ENCODE measurements around the gene GABRQ. TPM values are rescaled to one million over a fixed set of nuclear protein-coding genes. Genes with fewer than 3 reads are reported as not detected.

GABRQ gene
- total RNA-seq = under 1 TPM in 1 of 2 donors, not detected in 1; 0.03 TPM
- long read RNA-seq = 0 reads

DNA sequence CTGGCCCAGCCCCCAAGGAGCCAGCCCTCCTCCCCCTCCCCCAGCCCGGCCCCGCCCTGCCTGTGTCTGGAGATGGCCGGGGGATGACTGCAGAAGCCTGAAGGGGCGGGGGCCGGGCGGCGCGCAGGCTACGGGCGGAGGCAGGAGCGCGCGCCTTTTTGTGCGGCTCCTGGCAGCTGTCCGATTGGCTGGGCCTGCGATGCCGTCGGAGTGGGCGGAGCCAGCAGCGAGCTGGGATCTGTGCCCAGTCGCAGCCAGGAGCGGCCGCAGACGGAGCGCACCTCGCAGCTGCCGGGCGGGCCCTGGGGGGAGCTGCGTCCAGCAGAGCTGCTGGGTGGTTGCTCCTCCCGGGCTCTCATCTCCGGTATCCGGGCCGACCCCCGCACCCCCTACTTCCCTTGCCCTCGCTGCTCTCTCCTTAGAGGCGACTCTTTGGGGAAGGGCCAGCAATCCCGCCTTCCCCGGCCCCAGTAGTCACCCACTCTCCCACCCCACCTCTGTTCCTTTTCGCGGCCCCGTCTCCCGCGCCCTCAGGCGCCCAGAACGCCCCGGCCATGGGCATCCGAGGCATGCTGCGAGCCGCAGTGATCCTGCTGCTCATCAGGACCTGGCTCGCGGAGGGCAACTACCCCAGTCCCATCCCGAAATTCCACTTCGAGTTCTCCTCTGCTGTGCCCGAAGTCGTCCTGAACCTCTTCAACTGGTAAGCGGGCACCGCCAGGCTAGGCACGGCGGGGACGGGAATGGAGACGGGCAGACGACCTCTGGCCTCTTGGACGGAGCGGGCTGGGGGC, at the start of gene GABRQ:
GABRQ (plus strand) TSS at position 247 of the 794 bp plus-strand sequence; CDS start at position 555, 308 bp downstream.
- intact Hi-C loops (cut with DNase I, micrococcal nuclease) = no loop called here
- DNase-seq (peak in 1 of 2 donors; percentile 31), ATAC-seq (peak; percentile 63)

DNA sequence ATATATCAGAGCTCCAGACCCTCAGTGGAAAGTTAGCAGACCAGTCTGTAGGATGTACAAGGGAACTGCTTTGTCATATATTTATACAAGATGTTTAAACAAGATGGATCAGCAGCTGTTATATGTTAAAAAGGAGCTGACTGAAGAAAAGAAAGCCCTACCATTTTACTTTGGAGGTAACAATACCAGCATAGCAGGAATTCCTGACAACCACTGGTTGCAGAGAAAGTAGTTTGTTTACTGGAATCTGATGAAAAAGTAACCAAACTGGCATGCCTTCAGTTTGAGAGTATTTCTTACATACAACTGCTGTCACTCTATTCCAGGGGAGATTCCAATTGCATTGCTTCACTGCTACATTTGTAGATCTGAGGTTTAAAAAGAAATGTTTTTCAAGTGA, 49.5 kb upstream of the GABRQ start:
- intact Hi-C loops (cut with DNase I, micrococcal nuclease) = no loop called here

DNA sequence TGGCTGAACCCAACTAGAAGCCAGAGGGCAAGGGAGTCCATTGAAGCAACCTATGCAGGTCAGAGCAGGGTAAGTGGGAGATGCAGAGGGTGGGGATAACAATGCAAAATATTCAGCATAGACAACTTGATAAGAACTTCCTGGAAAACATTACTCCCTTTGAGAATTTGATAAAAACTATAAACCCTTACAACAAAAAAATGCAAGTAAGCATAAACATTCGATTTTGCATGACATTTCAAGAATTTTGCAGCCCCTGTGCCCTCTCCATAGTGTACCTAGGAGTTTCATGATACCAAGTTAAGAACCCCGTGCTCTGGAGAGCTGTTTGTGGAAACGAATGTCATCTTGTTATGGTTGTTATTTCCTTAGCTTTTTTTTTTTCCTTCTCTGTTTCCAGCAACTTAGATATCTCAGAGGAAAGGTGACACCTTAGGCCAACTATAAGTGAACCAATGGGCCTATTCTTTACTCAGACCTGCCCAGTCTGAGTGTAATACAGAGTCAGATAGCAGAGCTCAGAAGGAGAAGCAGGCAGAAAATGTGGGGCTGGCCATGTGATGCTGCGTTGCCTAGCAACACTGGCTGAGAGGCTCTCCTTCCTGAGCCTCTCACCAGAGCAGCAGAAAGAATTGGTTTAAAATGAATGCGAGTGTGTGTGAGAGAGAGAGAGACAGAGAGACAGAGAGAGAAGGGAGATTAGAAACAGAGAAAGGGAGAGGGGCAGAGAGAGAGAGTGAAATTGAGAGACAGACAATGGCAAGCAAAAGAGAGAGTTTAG, 36.7 kb upstream of the GABRQ start:
- intact Hi-C loops (cut with DNase I, micrococcal nuclease) = no loop called here

More for the DNA sequence above, 49.5 kb upstream of the GABRQ start:
- ATAC-seq (no peak), DNase-seq (no peak)

DNA sequence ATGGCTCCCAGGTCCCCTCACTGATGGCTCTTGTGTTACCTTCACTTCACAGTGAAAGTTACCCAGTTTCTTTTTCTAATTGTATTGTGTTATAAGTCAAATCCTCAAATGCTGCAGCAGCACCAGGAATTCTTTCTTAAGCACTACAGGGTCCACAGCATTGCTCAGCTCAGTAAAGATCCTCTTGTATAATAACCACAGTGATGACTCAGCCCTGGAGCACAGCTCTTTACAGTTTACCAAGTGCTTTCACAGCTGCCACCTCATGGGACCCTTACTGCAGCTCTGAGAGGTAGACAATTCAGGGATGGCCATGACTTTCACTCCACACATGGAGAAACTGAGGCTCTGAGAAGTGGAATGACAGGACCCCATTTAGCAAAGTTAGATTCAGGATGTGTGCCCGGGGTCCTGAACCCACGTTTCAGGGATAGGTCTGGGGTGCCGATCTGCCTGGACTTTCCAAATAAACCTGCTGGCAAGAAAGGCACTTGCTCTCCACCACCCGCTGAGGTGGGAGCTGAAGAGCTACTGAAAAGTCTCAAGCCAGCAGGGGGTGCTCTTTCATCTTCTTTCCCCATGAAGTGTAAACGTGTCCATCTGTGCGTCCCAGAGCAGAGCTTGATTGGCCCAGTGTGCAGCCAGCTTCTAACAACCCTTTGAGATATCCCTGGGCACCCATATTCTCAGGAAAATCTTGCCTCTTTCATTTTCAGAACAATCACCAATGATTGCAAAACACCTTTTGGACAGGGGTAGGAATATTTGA, 35.7 kb upstream of the GABRQ start:
- no peak for DNase-seq

More for the DNA sequence above, 36.7 kb upstream of the GABRQ start:
- ATAC-seq (no peak), DNase-seq (no peak)

GRCh38 chrX:152614791-152615190, 22.9 kb upstream of the GABRQ start:
- intact Hi-C loops (cut with DNase I, micrococcal nuclease) = no loop called here
- ATAC-seq (no peak), DNase-seq (no peak)

More for the DNA sequence above, 35.7 kb upstream of the GABRQ start:
- no peak for ATAC-seq
- intact Hi-C loops (cut with DNase I, micrococcal nuclease) = no loop called here

DNA sequence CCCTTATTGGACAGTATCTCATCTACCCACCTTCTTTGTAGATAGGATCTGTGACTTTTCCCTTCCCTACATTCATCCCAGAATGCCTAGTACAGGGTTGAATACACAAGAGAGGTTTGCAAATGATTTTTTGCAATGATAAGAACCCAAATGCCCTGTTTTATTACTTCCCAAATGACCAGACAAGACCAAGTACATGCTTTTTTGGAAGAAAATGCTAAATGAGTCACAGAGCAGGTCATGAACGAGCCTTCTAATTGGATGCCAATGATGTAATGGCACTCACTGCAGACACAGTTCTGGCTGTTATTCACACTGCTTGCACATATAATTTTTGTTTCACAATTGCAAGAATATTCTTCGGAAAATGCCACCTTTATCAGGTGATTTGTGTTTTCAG, 17.8 kb upstream of the GABRQ start:
- intact Hi-C loops (cut with DNase I, micrococcal nuclease) = no loop called here
- no peak for ATAC-seq
- no peak for DNase-seq

DNA sequence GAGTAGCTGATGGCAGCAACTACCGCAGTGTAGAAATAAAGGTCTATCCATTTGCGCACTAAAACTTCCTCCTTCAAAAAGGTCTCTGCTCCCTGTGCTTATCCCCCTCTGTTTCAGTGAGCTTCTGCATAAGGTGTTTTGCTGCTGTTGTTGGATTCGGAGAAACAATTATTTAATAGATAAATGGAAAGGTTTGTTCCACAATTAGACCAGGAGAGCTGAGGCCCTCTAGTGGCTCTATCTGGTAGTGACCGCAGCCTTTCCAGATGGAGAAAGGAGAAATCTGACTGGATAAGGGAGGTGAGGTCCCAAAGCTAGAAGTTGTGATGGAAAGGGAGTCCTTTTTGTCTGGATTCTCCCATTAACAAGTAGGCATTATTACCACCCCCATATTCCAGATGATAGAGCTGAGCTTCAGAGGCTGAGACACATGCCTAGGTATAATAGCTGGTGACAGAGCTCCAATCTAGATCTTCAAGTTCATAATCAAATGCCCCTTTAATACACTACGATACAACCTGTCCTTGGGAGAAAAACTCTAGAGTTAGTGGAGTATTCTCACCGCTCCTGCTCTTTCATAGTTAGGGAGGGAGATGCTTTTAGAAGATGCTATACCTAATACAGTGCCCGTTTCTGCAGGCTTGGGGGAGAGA, 5.1 kb upstream of the GABRQ start:
- peak in 1 of 2 donors; percentile 57 for DNase-seq
- no peak for ATAC-seq

DNA sequence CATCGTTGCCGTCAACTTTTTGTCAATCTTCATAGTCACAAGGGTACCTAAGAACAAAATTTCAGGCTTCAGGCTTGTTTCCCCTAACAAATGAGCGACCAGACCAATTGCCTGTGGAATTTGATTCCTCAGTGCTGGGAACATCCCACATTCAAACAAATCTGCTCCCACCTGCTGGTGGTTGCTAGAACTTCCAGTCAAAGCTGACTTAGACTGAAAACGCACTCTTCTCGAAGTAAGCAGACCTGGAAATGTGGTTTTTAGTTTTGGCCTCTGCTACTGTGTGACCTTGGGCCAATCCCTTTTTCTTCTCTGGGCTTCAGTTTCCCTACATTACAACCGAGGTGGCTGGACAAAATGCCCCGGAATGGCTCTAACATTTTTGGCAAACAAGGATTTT, 1.8 kb upstream of the GABRQ start:
- peak in 1 of 2 donors; percentile 25 for DNase-seq
- peak; percentile 58 for ATAC-seq
- intact Hi-C loops (cut with DNase I, micrococcal nuclease) = no loop called here

More for the DNA sequence above, 5.1 kb upstream of the GABRQ start:
- intact Hi-C loops (cut with DNase I, micrococcal nuclease) = loop anchor here in 1 of 2 donors (5.0 kb wide), 1 partner anchor 880 kb away; no protein-coding TSS in a partner anchor

GRCh38 chrX:152638443-152638904, 779 bp downstream of the GABRQ start:
- no peak for ATAC-seq
- no peak for DNase-seq
- intact Hi-C loops (cut with DNase I, micrococcal nuclease) = no loop called here

- intact Hi-C loops (cut with DNase I, micrococcal nuclease) = no loop called here
- ATAC-seq = no peak
- no peak for DNase-seq
Measured at GRCh38 chrX:152639426-152639825, 1.7 kb downstream of the GABRQ start.

DNA sequence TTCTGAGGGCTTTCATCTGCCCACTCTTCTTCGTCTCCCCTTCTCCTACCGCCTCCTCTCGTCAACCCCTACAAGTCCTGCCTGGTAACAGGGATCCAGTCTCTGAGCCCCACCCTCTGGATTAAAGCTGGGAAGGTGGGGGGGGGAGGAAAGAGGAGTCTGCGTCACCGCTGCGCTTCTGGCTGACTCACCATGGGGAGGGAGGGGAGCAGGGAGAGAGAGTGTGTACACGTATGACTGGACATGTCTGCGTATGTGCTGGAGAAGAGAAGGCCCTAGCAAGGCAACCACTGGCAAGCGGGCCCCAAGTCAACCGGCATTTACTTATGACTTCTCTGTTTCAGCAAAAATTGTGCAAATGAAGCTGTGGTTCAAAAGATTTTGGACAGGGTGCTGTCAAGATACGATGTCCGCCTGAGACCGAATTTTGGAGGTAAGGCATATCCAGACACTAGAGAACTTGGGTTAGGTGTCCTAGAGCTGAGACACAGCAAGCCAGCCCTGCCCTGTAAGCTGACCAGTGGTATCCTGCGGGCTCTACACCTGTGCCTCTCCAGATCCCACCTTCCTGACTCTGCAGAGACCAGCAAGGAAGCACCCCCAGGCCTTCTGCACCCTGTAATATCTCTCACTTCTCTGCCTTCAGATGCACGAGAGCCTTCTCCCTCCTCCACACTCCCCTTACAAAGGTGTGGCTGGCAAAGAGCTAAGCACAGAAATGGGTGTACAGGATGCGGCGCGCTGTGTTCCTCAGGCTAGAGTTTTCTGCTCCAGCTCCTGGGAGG, 2.5 kb downstream of the GABRQ start:
- intact Hi-C loops (cut with DNase I, micrococcal nuclease) = no loop called here
- ATAC-seq (no peak), DNase-seq (no peak)

- intact Hi-C loops (cut with DNase I, micrococcal nuclease) = no loop called here
- ATAC-seq (no peak), DNase-seq (no peak)
Measured at GRCh38 chrX:152641256-152641875, 3.7 kb downstream of the GABRQ start.

DNA sequence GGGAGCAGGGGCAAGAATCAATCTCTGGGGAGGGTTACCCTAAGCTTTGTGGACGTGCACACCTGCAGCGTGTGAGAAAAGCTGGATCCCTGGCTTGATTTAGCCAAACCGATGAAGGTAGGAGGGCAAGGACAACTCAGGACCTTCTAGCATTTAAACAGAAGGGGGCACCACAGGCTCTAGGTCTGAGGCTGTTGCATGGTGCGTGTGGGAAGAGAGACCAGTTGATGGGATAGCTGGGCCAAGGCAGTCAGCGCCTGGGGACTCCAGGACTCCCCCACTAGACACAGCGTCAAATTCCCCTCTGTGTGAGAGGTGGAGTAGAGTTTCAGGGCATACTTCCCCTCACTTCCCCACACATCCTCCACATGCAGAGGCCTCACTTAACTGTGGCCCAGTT, 4.3 kb downstream of the GABRQ start:
- intact Hi-C loops (cut with DNase I, micrococcal nuclease) = no loop called here

GRCh38 chrX:152642931-152643564, 5.4 kb downstream of the GABRQ start:
- intact Hi-C loops (cut with DNase I, micrococcal nuclease) = no loop called here
- ATAC-seq (no peak), DNase-seq (no peak)

More for the DNA sequence above, 4.3 kb downstream of the GABRQ start:
- no peak for ATAC-seq
- no peak for DNase-seq

DNA sequence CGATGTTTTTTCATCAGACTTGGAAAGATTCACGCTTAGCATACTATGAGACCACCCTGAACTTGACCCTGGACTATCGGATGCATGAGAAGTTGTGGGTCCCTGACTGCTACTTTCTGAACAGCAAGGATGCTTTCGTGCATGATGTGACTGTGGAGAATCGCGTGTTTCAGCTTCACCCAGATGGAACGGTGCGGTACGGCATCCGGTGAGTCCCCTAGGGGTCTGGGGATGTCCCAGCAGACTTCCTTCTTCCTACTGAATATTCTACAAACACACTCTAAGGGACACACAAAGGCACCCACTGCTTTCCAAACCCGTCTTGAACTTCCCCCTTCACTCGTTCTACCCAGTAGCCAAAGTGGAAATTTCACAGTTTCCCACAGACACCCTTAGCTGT, 9.3 kb downstream of the GABRQ start:
- intact Hi-C loops (cut with DNase I, micrococcal nuclease) = no loop called here
- no peak for DNase-seq
- no peak for ATAC-seq

DNA sequence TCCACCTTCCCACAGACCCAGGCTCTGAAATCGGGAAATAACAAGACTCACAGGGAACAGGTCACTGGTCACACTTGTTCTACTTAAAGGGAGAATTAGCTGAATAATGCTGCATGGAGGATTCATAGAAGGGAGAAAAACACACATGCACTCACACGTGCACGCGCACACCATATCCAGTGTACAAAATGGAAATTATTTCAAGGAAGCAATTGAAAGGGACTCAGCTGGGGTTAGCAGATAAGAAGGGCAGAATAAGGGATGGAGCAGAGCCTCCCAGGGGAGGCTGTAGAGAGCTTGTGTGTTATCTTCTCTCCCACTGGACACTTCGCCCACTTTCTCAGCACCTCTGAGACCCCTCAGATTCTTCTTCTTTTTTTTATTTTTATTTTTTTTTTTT, 10.3 kb downstream of the GABRQ start:
- intact Hi-C loops (cut with DNase I, micrococcal nuclease) = no loop called here
- DNase-seq (no peak), ATAC-seq (no peak)

DNA sequence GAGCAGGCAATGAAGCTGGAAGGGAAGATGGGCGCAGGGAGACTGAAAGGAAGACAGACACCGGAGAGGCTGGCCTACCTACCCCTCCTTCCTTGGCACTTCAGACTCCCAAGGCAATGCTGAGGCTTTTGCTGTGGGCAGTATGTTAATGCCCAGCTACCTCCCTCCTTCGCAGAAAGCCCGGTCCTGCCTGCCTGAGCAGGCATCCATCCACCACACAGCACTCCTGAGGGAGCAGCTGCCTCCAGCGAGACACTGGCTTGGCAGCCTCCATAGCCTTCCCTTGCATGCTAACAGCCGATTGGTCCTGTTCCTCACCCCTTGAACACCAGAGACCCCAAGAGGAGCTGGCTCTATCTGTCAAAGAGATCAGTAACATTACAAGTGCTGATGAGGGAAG, 14.4 kb downstream of the GABRQ start:
- no peak for DNase-seq
- ATAC-seq = no peak
- intact Hi-C loops (cut with DNase I, micrococcal nuclease) = no loop called here
